CD4-positive, alpha-beta T cell (primary cell): Measurements from ENCODE around the gene RAB3B. TPM values are rescaled to one million over a fixed set of nuclear protein-coding genes. Genes with fewer than 3 reads are reported as not detected.

ENCODE experiments used
- ATAC-seq: fragments of 200-7000 bp; cut with Tn5 transposase; one replicate; pipeline ENCODE4 v1.10.0; 2022; ENCODE audit warnings: mild to moderate bottlenecking; ENCODE audit not compliant: poor library complexity
- CTCF ChIA-PET: fragments of 350-600 bp; sonication (Branson Sonifier 250); formaldehyde crosslinking; loops from one replicate; lab custom pipeline; 2021; ENCODE audit warnings: antibody characterized with exemption, inconsistent platforms; lab: Charles Lee
- POLR2A ChIA-PET: fragments of 350-600 bp; sonication (Branson Sonifier 250); formaldehyde crosslinking; loops from one replicate; lab custom pipeline; 2021; ENCODE audit warnings: antibody characterized with exemption, inconsistent platforms; lab: Charles Lee
- DNase-seq, 14 experiments: peaks; one replicate each; pipeline ENCODE4 v3.0.0-alpha.2; 2013 to 2020; ENCODE audit warnings: mixed read lengths in 2 of 14
- H3K27ac ChIP-seq, 2 donors: one replicate each; pipeline versions ENCODE4 v1.5.1 to v1.7.0; 2013; ENCODE audit warnings: low read length in 2 of 2, low read depth in 1 of 2, mild to moderate bottlenecking in 1 of 2
- H3K27me3 ChIP-seq, 2 experiments: 1 replicate in 1 of 2; 2 replicates in 1 of 2; pipeline versions ENCODE4 v1.6.1 to v1.7.0; 2013; ENCODE audit warnings: low read length in 2 of 2, control low read depth in 1 of 2, mild to moderate bottlenecking in 1 of 2, moderate library complexity in 1 of 2; ENCODE audit not compliant: insufficient read depth in 2 of 2, control insufficient read depth in 1 of 2
- H3K36me3 ChIP-seq: one replicate; pipeline ENCODE4 v1.6.1; 2013; ENCODE audit warnings: low read length, control low read depth; ENCODE audit not compliant: insufficient read depth
- H3K4me1 ChIP-seq: one replicate; pipeline ENCODE4 v1.6.1; 2013; ENCODE audit warnings: low read length, control low read depth; ENCODE audit not compliant: insufficient read depth
- H3K4me3 ChIP-seq: one replicate; pipeline ENCODE4 v1.5.1; 2013; ENCODE audit warnings: mild to moderate bottlenecking, low read length, moderate library complexity
- H3K9me3 ChIP-seq, 2 experiments: 1 replicate in 1 of 2; 2 replicates in 1 of 2; pipeline versions ENCODE4 v1.6.1 to v1.7.0; 2013; ENCODE audit warnings: low read length in 2 of 2, mild to moderate bottlenecking in 2 of 2, control low read depth in 1 of 2, moderate library complexity in 1 of 2; ENCODE audit not compliant: control insufficient read depth in 1 of 2, insufficient read depth in 1 of 2
- H3K27ac Mint-ChIP-seq: one replicate; pipeline ENCODE4 v1.8.0; 2020; ENCODE audit warnings: mixed read lengths
- H3K27me3 Mint-ChIP-seq: one replicate; pipeline ENCODE4 v1.8.0; 2021; ENCODE audit warnings: mixed read lengths
- H3K36me3 Mint-ChIP-seq: one replicate; pipeline ENCODE4 v1.8.0; 2021; ENCODE audit warnings: low read depth, mixed read lengths
- H3K4me1 Mint-ChIP-seq: one replicate; pipeline ENCODE4 v1.8.0; 2021; ENCODE audit warnings: low read depth, mixed read lengths
- H3K4me3 Mint-ChIP-seq: one replicate; pipeline ENCODE4 v1.8.0; 2020; ENCODE audit warnings: mild to moderate bottlenecking, mixed read lengths
- H3K9me3 Mint-ChIP-seq: one replicate; pipeline ENCODE4 v1.8.0; 2020; ENCODE audit warnings: mixed read lengths
- CTCF ChIP-seq: fragments of 200-600 bp; IDR thresholded peaks from one replicate; pipeline ENCODE4 v1.8.0; 2022; ENCODE audit warnings: antibody characterized with exemption, mild to moderate bottlenecking
- intact Hi-C, 2 experiments: fragments of 100-400 bp; cut with DNase I in 1 of 2; cut with micrococcal nuclease in 1 of 2; formaldehyde crosslinking; loops; one replicate each; pipeline versions ENCODE4 v1.15.1 to v1.9.0; 2023 to 2025; cut with DNase I, micrococcal nuclease
- polyA plus RNA-seq, 2 donors: library from polyadenylated mRNA; unstranded; fragments of 120-200 nt; gene quantifications; one replicate each; pipeline ENCODE4 v1.2.1, GENCODE V29; 2013
- total RNA-seq, 174 experiments: library from RNA in 2 of 174; stranded (reverse) in 2 of 174; gene quantifications; one replicate each; pipeline ENCODE4 v1.2.3 and lab custom pipeline; 2021 to 2026

The RAB3B gene
- total RNA-seq (not detected), total RNA-seq (lab: John Stamatoyannopoulos, UW) (0 to 2.0 (median 0.31) reads per million in 172 experiments)
- polyA plus RNA-seq (2013, experiment 1 of 2): 0.01 TPM
- polyA plus RNA-seq (2013, experiment 2 of 2): 0.03 TPM

GRCh38 chr1:51990478-51990965 is at the start of gene RAB3B:
Gene RAB3B, minus strand, starts transcription at chr1:51990700. Its CDS starts 13,583 bp downstream, at chr1:51977117.
- ATAC-seq (peak; percentile 96), DNase-seq (peak; percentile 54 to 87 (median 71))
- no peaks in the 10 kb centered on the region for H3K36me3 ChIP-seq
- peak within 1 kb of the TSS; percentile 91 for H3K4me3 Mint-ChIP-seq
- no peaks in the 10 kb centered on the region for H3K9me3 Mint-ChIP-seq
- intact Hi-C loops: no loop called here
- peaks cover 13% of the 10 kb centered on the region for H3K4me1 ChIP-seq
- no peaks in the 10 kb centered on the region for H3K9me3 ChIP-seq
- no peak within 1 kb of the TSS for H3K27ac ChIP-seq
- peaks cover 35% of the 10 kb centered on the region for H3K27me3 Mint-ChIP-seq
- peaks cover 15 to 29% of the 10 kb centered on the region in 2 experiments for H3K27me3 ChIP-seq
- no peak for TF ChIP-seq CTCF
- POLR2A ChIA-PET: no interaction called here
- CTCF ChIA-PET: no interaction called here
- H3K4me1 Mint-ChIP-seq: peaks cover 17% of the 10 kb centered on the region
- H3K4me3 ChIP-seq: peak within 1 kb of the TSS; percentile 44
- no peaks in the 10 kb centered on the region for H3K36me3 Mint-ChIP-seq
- no peak within 1 kb of the TSS for H3K27ac Mint-ChIP-seq

- peaks cover 7% of the 10 kb centered on the region for H3K4me1 ChIP-seq
- no peak overlapping the region for H3K27ac ChIP-seq
- Mint-ChIP-seq H3K27ac (no peak overlapping the region), H3K4me3 (no peak overlapping the region), H3K36me3 (peaks cover 58% of the 10 kb centered on the region), H3K9me3 (no peaks in the 10 kb centered on the region), H3K27me3 (no peaks in the 10 kb centered on the region), H3K4me1 (peaks cover 13% of the 10 kb centered on the region)
- peaks cover 30% of the 10 kb centered on the region for H3K36me3 ChIP-seq
- intact Hi-C loops: loop anchor here in 1 of 2 experiments (10.0 kb wide), 1 partner anchor 1073 kb away; the partner anchor contains the start of gene FAF1
- H3K27me3 ChIP-seq: no peaks in the 10 kb centered on the region
- no peak for TF ChIP-seq CTCF
- H3K9me3 ChIP-seq: no peaks in the 10 kb centered on the region
- no peak overlapping the region for H3K4me3 ChIP-seq
- CTCF ChIA-PET: no interaction called here
- POLR2A ChIA-PET: no interaction called here
- no peak for ATAC-seq
- no peak for DNase-seq
Observed at GRCh38 chr1:52037909-52038308, 47.4 kb upstream of the RAB3B start.

GRCh38 chr1:52037402-52037814 is 46.9 kb upstream of the RAB3B start:
- peaks cover 17% of the 10 kb centered on the region for H3K4me1 Mint-ChIP-seq
- no peaks in the 10 kb centered on the region for H3K27me3 Mint-ChIP-seq
- H3K4me3 ChIP-seq: no peak overlapping the region
- peaks cover 12% of the 10 kb centered on the region for H3K4me1 ChIP-seq
- ChIA-PET POLR2A (interaction anchor here (0.6 kb wide), 1 partner anchor 18 kb away, joined by 3 read pairs; no protein-coding TSS in a partner anchor), CTCF (no interaction called here)
- ATAC-seq: no peak
- no peak overlapping the region for H3K27ac Mint-ChIP-seq
- H3K36me3 ChIP-seq: peaks cover 30% of the 10 kb centered on the region
- no peaks in the 10 kb centered on the region for H3K27me3 ChIP-seq
- no peak for DNase-seq
- peaks cover 57% of the 10 kb centered on the region for H3K36me3 Mint-ChIP-seq
- no peak for TF ChIP-seq CTCF
- H3K4me3 Mint-ChIP-seq: no peak overlapping the region
- no peaks in the 10 kb centered on the region for H3K9me3 ChIP-seq
- intact Hi-C loops: loop anchor here in 1 of 2 experiments (10.0 kb wide), 1 partner anchor 1073 kb away; the partner anchor contains the start of gene FAF1
- H3K9me3 Mint-ChIP-seq: no peaks in the 10 kb centered on the region
- H3K27ac ChIP-seq: no peak overlapping the region
